Daoy (cell line): ENCODE data around the gene GABRR2. TPM values are rescaled to one million over a fixed set of nuclear protein-coding genes. Genes with fewer than 3 reads are reported as not detected.

Experiments used
- DNase-seq: peaks from one replicate; pipeline ENCODE4 v3.0.0-alpha.2; 2015; ENCODE audit warnings: low read depth
- total RNA-seq: library from RNA; depleted of rRNA; stranded (reverse); fragments of >200 nt; shearing (Covaris generic); gene quantifications from 2 replicates; pipeline ENCODE4 v1.2.3, GENCODE V29; 2014; rRNA removed

The GABRR2 gene
- total RNA-seq, 1 experiment from 2014 or later = not detected

DNA sequence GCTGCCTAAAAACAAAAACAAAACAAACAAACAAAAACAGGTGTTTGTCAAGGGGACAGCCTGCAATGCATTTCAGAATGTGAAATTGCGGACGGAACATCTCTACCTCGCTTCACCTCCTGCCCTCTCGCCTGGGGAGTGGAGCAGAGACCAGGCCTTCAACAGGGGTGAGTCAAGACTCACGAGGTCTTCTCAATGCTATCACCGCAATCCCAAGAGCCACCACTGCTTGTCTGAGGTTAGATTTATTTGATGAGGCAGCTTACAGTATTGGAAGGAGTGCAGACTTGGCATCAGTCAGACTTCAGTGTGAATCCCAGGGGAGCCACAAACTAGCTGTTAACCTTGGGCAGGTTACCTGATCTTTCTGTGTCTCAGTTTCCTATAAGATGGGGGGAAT is 105.6 kb downstream of the GABRR2 start:
- no peak for DNase-seq

DNA sequence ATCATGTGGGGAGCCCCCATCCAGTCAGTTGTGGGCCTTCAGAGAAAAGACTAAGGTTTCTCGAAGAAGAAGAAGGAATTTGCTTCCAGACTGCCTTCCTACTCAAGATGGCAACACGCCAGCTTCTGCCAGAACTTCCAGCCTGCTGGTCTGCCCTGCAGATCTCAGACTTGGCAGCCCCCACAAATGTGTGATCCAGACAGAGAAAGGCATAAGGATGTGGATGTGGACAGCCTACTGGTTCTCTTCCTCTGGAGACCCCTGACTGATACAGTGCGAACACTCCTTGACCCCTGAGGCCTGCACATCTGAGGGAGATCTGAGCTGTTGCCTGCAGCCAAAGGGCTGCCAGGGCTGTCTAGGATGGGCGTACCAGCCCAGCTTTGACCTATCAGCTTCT is 106.5 kb downstream of the GABRR2 start:
- DNase-seq = no peak

Other genes with a start within 250 kb of the GABRR2 start
- 9.8 and 14.8 TPM in 2 replicates for gene PNRC1, start 234.5 kb downstream of the GABRR2 start, total RNA-seq
- gene SRSF12, start 197.2 kb downstream of the GABRR2 start, total RNA-seq = 0.36 and 0.51 TPM in 2 replicates
- 15.5 and 15.9 TPM in 2 replicates for gene PM20D2, start 169.2 kb downstream of the GABRR2 start, total RNA-seq
- gene GABRR1, start 97.9 kb downstream of the GABRR2 start, total RNA-seq = not detected in 2 replicates
- gene UBE2J1, start 37.4 kb upstream of the GABRR2 start, total RNA-seq = 19.5 and 24.7 TPM in 2 replicates
- gene RRAGD, start 97.0 kb upstream of the GABRR2 start, total RNA-seq = 8.8 and 9.4 TPM in 2 replicates
- gene ANKRD6, start 117.9 kb upstream of the GABRR2 start, total RNA-seq = 1.1 and 4.1 TPM in 2 replicates